HFFc6 (cell line): ENCODE measurements around the gene CEP20. TPM values are rescaled to one million over a fixed set of nuclear protein-coding genes. Genes with fewer than 3 reads are reported as not detected.
A peak's percentile ranks its signal among the peaks of the same experiment; 100 is the strongest.

Experiments
- DNase-seq: peaks from one replicate; pipeline ENCODE4 v3.0.0-alpha.2; 2018
- H3K27ac Mint-ChIP-seq: 2 replicates; pipeline ENCODE4 v1.8.0; 2020; ENCODE audit warnings: mild to moderate bottlenecking, mixed read lengths
- H3K27me3 Mint-ChIP-seq: 2 replicates; pipeline ENCODE4 v1.8.0; 2021; ENCODE audit warnings: mild to moderate bottlenecking, moderate library complexity, mixed read lengths; ENCODE audit not compliant: insufficient read depth
- H3K36me3 Mint-ChIP-seq: 2 replicates; pipeline ENCODE4 v1.8.0; 2021; ENCODE audit warnings: low read depth, mixed read lengths
- H3K4me1 Mint-ChIP-seq: 2 replicates; pipeline ENCODE4 v1.8.0; 2020; ENCODE audit warnings: low read depth, mixed read lengths
- H3K4me3 Mint-ChIP-seq: 2 replicates; pipeline ENCODE4 v1.8.0; 2020; ENCODE audit warnings: mild to moderate bottlenecking, moderate library complexity, mixed read lengths
- H3K9me3 Mint-ChIP-seq: 2 replicates; pipeline ENCODE4 v1.8.0; 2020; ENCODE audit warnings: mild to moderate bottlenecking, mixed read lengths
- CTCF ChIP-seq: fragments of 200-600 bp; sonication (generic); IDR thresholded peaks from 2 replicates; pipeline ENCODE4 v1.5.0; 2021; ENCODE audit warnings: antibody characterized with exemption, mild to moderate bottlenecking
- total RNA-seq, 6 experiments: library from RNA; stranded (reverse); fragmentation: NEBNext Ultra II Directional; extraction: Animal tissue kit (Norgen Biotek cat#: 25700); gene quantifications; 2 replicates in 1 of 6; 3 replicates in 5 of 6; pipeline ENCODE4 v1.2.3, GENCODE V29; 2021

The CEP20 gene
- total RNA-seq, 6 experiments from 2014 or later: 40.1 to 57.5 (median 49.4) TPM

- Mint-ChIP-seq H3K9me3 (peaks cover 3% of the 10 kb centered on the region; the same call in 1 of the 2 replicates), H3K27me3 (peaks cover 27% of the 10 kb centered on the region), H3K27ac (no peak overlapping the region), H3K4me3 (peak overlapping the region; percentile 47), H3K4me1 (peaks cover 10% of the 10 kb centered on the region), H3K36me3 (no peaks in the 10 kb centered on the region)
- DNase-seq: no peak
- no peak for TF ChIP-seq CTCF
Measured at GRCh38 chr16:15858921-15859668, 29.3 kb downstream of the CEP20 start.

- H3K27ac Mint-ChIP-seq: no peak overlapping the region
- peaks cover 29% of the 10 kb centered on the region for H3K27me3 Mint-ChIP-seq
Measured at GRCh38 chr16:15857724-15858560, 30.5 kb downstream of the CEP20 start.

GRCh38 chr16:15856901-15857698 is 31.3 kb downstream of the CEP20 start, which contains the start of gene MYH11:
Gene MYH11 (minus strand): TSS chr16:15857028. CDS start chr16:15838252, 18,776 bp downstream.
- peak; percentile 16; the same call in 1 of the 2 replicates for TF ChIP-seq CTCF
- Mint-ChIP-seq H3K9me3 (peaks cover 3% of the 10 kb centered on the region; the same call in 1 of the 2 replicates), H3K36me3 (no peaks in the 10 kb centered on the region), H3K4me1 (peaks cover 10% of the 10 kb centered on the region), H3K27me3 (peaks cover 34% of the 10 kb centered on the region), H3K4me3 (peak within 1 kb of the TSS; percentile 89), H3K27ac (no peak within 1 kb of the TSS)
- DNase-seq: no peak

More at GRCh38 chr16:15857724-15858560, 30.5 kb downstream of the CEP20 start:
- peaks cover 10% of the 10 kb centered on the region for H3K4me1 Mint-ChIP-seq
- TF ChIP-seq CTCF: no peak
- peaks cover 3% of the 10 kb centered on the region; the same call in 1 of the 2 replicates for H3K9me3 Mint-ChIP-seq
- DNase-seq: no peak
- H3K36me3 Mint-ChIP-seq: no peaks in the 10 kb centered on the region
- H3K4me3 Mint-ChIP-seq: peak overlapping the region; percentile 89

- H3K27ac Mint-ChIP-seq: no peak overlapping the region
- no peaks in the 10 kb centered on the region for H3K36me3 Mint-ChIP-seq
- TF ChIP-seq CTCF: no peak
- peaks cover 41% of the 10 kb centered on the region for H3K27me3 Mint-ChIP-seq
- no peak for DNase-seq
- no peak overlapping the region for H3K4me3 Mint-ChIP-seq
- peaks cover 3% of the 10 kb centered on the region; the same call in 1 of the 2 replicates for H3K9me3 Mint-ChIP-seq
- H3K4me1 Mint-ChIP-seq: peaks cover 10% of the 10 kb centered on the region
Measured at GRCh38 chr16:15856182-15856581, 32.2 kb downstream of the CEP20 start.

GRCh38 chr16:15855704-15856003 is 32.7 kb downstream of the CEP20 start:
- Mint-ChIP-seq H3K27ac (no peak overlapping the region), H3K4me3 (no peak overlapping the region), H3K27me3 (peaks cover 44% of the 10 kb centered on the region), H3K36me3 (no peaks in the 10 kb centered on the region), H3K9me3 (peaks cover 3% of the 10 kb centered on the region; the same call in 1 of the 2 replicates), H3K4me1 (peaks cover 10% of the 10 kb centered on the region)
- no peak for DNase-seq
- TF ChIP-seq CTCF: no peak
